ENCODE results near the gene RREB1.
A peak's percentile ranks its signal among the peaks of the same experiment; 100 is the strongest.

RREB1 gene

GRCh38 chr6:7196019-7196402 lies 88.2 kb downstream of the RREB1 start:
- Histone ChIP-seq H3K4me2 (ENCODE audit: insufficient read depth, low read length) (no peak overlapping the region), H3K27me3 (ENCODE audit: insufficient read depth, low read length, poor library complexity) (no peaks in the 10 kb centered on the region), H3K9ac (ENCODE audit: low read depth, low read length) (no peak overlapping the region), H3K79me2 (ENCODE audit: insufficient read depth, low read length) (peaks cover 7% of the 10 kb centered on the region), H2AFZ (ENCODE audit: low read depth, low read length) (no peak overlapping the region), H3K4me3 (ENCODE audit: low read depth in 1 of 2, low read length in 2 of 2) (no peak overlapping the region), H4K20me1 (ENCODE audit: insufficient read depth, low read length) (peaks cover 10% of the 10 kb centered on the region; the same call in 1 of the 2 replicates), H3K27ac (ENCODE audit: low read length) (no peak overlapping the region), H3K36me3 (ENCODE audit: insufficient read depth, low read length) (peaks cover 56% of the 10 kb centered on the region), H3K4me1 (ENCODE audit: insufficient read depth, low read length) (no peaks in the 10 kb centered on the region), H3K9me3 (ENCODE audit: insufficient read depth, low read length, severe bottlenecking) (no peaks in the 10 kb centered on the region)
- TF ChIP-seq CTCF (IDR thresholded peaks at IDR 0.05; ENCODE audit: borderline replicate concordance, extremely low read depth, low read length, poor library complexity, severe bottlenecking), result no peak
- TF ChIP-seq EZH2 (IDR thresholded peaks at IDR 0.05; ENCODE audit: borderline replicate concordance, low read depth, low read length, severe bottlenecking), result no peak
- peak; percentile 11 for DNase-seq
- peak; percentile 52 for ATAC-seq (ENCODE audit: insufficient read depth, low read depth)

- H3K9ac ChIP-seq (ENCODE audit: low read depth, low read length), result no peak overlapping the region
- H2AFZ ChIP-seq (ENCODE audit: low read depth, low read length), result no peak overlapping the region
- no peak overlapping the region for H3K27ac ChIP-seq (ENCODE audit: low read length)
- no peak overlapping the region for H3K4me3 ChIP-seq (ENCODE audit: low read depth in 1 of 2, low read length in 2 of 2)
- H3K27me3 ChIP-seq (ENCODE audit: insufficient read depth, low read length, poor library complexity), result no peaks in the 10 kb centered on the region
- H3K4me2 ChIP-seq (ENCODE audit: insufficient read depth, low read length), result no peak overlapping the region
- H3K79me2 ChIP-seq (ENCODE audit: insufficient read depth, low read length), result peaks cover 9% of the 10 kb centered on the region
- peaks cover 52% of the 10 kb centered on the region for H3K36me3 ChIP-seq (ENCODE audit: insufficient read depth, low read length)
- H3K4me1 ChIP-seq (ENCODE audit: insufficient read depth, low read length), result no peaks in the 10 kb centered on the region
- peaks cover 11% of the 10 kb centered on the region; the same call in 1 of the 2 replicates for H4K20me1 ChIP-seq (ENCODE audit: insufficient read depth, low read length)
- TF ChIP-seq CTCF (IDR thresholded peaks at IDR 0.05; ENCODE audit: borderline replicate concordance, extremely low read depth, low read length, poor library complexity, severe bottlenecking) (no peak), EZH2 (IDR thresholded peaks at IDR 0.05; ENCODE audit: borderline replicate concordance, low read depth, low read length, severe bottlenecking) (no peak)
- DNase-seq (no peak), ATAC-seq (ENCODE audit: insufficient read depth, low read depth) (no peak)
- H3K9me3 ChIP-seq (ENCODE audit: insufficient read depth, low read length, severe bottlenecking), result no peaks in the 10 kb centered on the region
Observed at GRCh38 chr6:7196685-7197283, 89.0 kb downstream of the RREB1 start.

- H3K79me2 ChIP-seq (ENCODE audit: insufficient read depth, low read length), result peaks cover 9% of the 10 kb centered on the region
- no peak overlapping the region for H3K9ac ChIP-seq (ENCODE audit: low read depth, low read length)
- no peak for ATAC-seq (ENCODE audit: insufficient read depth, low read depth)
- peaks cover 11% of the 10 kb centered on the region; the same call in 1 of the 2 replicates for H4K20me1 ChIP-seq (ENCODE audit: insufficient read depth, low read length)
- H2AFZ ChIP-seq (ENCODE audit: low read depth, low read length), result no peak overlapping the region
- H3K4me3 ChIP-seq (ENCODE audit: low read depth in 1 of 2, low read length in 2 of 2), result no peak overlapping the region
- DNase-seq, result no peak
- no peaks in the 10 kb centered on the region for H3K4me1 ChIP-seq (ENCODE audit: insufficient read depth, low read length)
- H3K27me3 ChIP-seq (ENCODE audit: insufficient read depth, low read length, poor library complexity), result no peaks in the 10 kb centered on the region
- H3K4me2 ChIP-seq (ENCODE audit: insufficient read depth, low read length), result no peak overlapping the region
- no peak overlapping the region for H3K27ac ChIP-seq (ENCODE audit: low read length)
- peaks cover 52% of the 10 kb centered on the region for H3K36me3 ChIP-seq (ENCODE audit: insufficient read depth, low read length)
- TF ChIP-seq EZH2 (IDR thresholded peaks at IDR 0.05; ENCODE audit: borderline replicate concordance, low read depth, low read length, severe bottlenecking), result no peak
- TF ChIP-seq CTCF (IDR thresholded peaks at IDR 0.05; ENCODE audit: borderline replicate concordance, extremely low read depth, low read length, poor library complexity, severe bottlenecking), result no peak
- no peaks in the 10 kb centered on the region for H3K9me3 ChIP-seq (ENCODE audit: insufficient read depth, low read length, severe bottlenecking)
Observed at GRCh38 chr6:7197747-7198146, 90.0 kb downstream of the RREB1 start.
